Measurements from ENCODE around the gene NPNT. TPM values are rescaled to one million over a fixed set of nuclear protein-coding genes. Genes with fewer than 3 reads are reported as not detected.

The NPNT gene
- total RNA-seq, 4 donors from 2014 or later = 3.8 to 12.4 (median 6.9) TPM

DNA sequence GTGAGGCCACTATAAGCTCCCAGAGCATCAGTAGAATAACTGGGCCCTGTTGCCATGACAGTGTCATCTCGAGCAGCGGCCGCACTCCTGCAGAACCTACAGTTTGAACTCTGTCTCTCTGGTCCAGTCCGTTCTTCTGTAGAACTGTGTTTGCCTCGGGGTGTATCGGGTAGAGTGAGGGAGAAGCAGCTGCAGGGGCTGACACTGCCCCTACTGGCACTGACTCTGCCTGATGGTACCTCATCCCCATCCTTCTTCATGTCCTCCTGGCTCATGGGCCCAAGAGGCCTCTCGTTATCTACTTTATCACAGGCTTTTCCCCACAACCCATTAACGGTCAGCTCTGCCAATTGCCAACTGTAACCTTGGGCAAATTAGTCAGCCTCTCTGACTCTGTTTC is 96.5 kb downstream of the NPNT start:
- intact Hi-C loops (cut with DNase I; ENCODE audit: low total_unique reads) = no loop called here

DNA sequence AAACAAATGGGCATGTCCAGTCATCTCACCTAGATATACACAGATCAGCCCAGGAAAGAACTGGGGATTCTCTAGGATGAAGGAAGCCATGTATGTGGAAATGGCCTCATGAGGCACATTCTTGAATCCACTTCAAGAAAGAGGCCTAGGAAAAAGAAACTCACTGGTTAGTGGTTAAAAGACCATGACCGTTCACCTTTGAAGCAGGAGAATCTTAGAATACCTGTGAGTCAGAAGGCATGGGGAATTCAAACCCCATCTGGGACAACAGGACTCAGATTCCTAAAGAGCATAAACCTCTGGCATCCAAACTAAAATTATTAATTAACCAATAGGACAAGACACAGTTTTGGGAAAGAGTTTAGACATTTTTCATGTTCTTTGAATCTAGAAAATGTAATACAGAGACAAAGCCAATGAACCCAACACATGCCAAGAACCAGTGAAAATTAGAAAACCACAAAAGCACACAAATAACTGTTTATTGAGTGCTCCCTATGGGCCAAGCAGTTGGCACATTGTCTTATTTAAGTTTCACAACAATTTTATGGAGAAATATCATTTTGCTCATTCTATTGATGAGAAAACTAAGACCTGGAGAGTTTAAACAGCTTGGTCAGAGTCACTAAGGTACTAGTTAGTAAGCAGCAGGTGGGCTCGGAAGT is 97.5 kb downstream of the NPNT start:
- no peak for DNase-seq (ENCODE audit: low spot score in 2 of 2)
- intact Hi-C loops (cut with DNase I; ENCODE audit: low total_unique reads) = no loop called here
- no peak for TF ChIP-seq POLR2A (IDR thresholded peaks at IDR 0.05)
- TF ChIP-seq, protein P1, sequence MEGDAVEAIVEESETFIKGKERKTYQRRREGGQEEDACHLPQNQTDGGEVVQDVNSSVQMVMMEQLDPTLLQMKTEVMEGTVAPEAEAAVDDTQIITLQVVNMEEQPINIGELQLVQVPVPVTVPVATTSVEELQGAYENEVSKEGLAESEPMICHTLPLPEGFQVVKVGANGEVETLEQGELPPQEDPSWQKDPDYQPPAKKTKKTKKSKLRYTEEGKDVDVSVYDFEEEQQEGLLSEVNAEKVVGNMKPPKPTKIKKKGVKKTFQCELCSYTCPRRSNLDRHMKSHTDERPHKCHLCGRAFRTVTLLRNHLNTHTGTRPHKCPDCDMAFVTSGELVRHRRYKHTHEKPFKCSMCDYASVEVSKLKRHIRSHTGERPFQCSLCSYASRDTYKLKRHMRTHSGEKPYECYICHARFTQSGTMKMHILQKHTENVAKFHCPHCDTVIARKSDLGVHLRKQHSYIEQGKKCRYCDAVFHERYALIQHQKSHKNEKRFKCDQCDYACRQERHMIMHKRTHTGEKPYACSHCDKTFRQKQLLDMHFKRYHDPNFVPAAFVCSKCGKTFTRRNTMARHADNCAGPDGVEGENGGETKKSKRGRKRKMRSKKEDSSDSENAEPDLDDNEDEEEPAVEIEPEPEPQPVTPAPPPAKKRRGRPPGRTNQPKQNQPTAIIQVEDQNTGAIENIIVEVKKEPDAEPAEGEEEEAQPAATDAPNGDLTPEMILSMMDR (IDR thresholded peaks at IDR 0.05) = no peak
- 75 to 96% methylated on average over 2 of the region's 2 CpGs for WGBS, 2 donors
- no peak overlapping the region for H3K4me3 ChIP-seq (ENCODE audit: low read depth, poor library complexity, severe bottlenecking)

More for the DNA sequence above, 96.5 kb downstream of the NPNT start:
- TF ChIP-seq, protein P1 (IDR thresholded peaks at IDR 0.05) = no peak
- TF ChIP-seq POLR2A (IDR thresholded peaks at IDR 0.05) = no peak
- whole genome bisulfite sequencing, 2 donors = 89 to 91% methylated on average over 8 of the region's 8 CpGs
- DNase-seq (ENCODE audit: low spot score in 2 of 2) = no peak
- H3K4me3 ChIP-seq (ENCODE audit: low read depth, poor library complexity, severe bottlenecking) = no peak overlapping the region

DNA sequence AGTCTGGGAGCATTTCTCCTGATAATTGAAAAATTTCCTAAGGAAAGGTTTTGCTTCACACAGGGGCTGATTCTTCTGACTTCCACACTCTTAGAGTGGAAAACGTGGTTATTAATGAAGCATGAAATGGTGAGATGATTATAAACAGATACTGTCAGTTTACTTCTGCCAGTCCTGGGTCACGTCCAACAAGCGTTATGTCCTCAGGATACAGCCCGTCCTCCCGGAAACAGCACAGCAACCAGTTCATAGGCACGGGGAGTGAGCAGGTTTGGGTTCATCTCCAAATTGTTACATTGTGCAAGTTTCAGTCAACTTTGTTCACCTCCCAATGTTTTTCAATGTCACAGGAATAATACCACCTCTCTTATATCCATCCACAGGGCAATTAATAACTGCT is 98.8 kb downstream of the NPNT start:
- 19 to 33% methylated on average over 6 of the region's 6 CpGs for WGBS, 2 donors
- intact Hi-C loops (cut with DNase I; ENCODE audit: low total_unique reads) = no loop called here
- no peak overlapping the region for H3K4me3 ChIP-seq (ENCODE audit: low read depth, poor library complexity, severe bottlenecking)
- DNase-seq (ENCODE audit: low spot score in 2 of 2) = no peak
- TF ChIP-seq, protein P1 (IDR thresholded peaks at IDR 0.05) = no peak
- TF ChIP-seq POLR2A (IDR thresholded peaks at IDR 0.05) = no peak

DNA sequence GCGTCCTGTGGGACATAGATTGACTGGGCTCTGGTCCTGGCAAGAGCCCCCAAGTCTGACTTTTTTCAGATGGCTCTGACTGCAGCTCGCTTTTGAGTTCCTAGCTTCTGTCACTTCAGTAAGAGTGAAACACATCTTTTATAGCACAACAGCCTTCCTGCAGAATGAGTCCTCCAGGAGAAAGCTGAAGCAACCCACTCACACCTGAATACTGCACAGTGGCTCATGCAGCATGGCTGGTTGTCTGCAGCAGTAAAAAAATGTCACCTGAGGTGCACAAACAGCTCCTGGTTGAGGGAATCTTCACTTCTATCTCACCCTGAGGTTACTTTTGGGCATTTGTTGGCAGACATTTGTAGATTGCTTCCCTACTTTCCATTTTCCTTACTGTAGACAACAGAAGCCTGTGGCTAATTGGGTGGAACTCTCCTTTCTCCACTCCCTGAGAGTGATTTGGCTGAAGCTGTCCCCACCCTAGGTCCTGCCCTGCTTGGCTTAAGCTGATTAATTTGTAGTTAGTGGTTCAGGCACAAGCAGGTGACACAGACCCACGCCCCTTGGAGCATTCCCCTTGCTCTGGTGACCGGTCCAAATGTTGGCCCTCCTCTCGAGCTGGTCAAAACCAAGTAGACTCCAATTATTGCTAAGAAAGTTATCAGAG is 99.7 kb downstream of the NPNT start:
- no peak for TF ChIP-seq POLR2A (IDR thresholded peaks at IDR 0.05)
- TF ChIP-seq, protein P1 (IDR thresholded peaks at IDR 0.05) = no peak
- H3K4me3 ChIP-seq (ENCODE audit: low read depth, poor library complexity, severe bottlenecking) = no peak overlapping the region
- 72 to 73% methylated on average over 5 of the region's 5 CpGs for WGBS, 2 donors
- DNase-seq (ENCODE audit: low spot score in 2 of 2) = no peak
- intact Hi-C loops (cut with DNase I; ENCODE audit: low total_unique reads) = no loop called here

DNA sequence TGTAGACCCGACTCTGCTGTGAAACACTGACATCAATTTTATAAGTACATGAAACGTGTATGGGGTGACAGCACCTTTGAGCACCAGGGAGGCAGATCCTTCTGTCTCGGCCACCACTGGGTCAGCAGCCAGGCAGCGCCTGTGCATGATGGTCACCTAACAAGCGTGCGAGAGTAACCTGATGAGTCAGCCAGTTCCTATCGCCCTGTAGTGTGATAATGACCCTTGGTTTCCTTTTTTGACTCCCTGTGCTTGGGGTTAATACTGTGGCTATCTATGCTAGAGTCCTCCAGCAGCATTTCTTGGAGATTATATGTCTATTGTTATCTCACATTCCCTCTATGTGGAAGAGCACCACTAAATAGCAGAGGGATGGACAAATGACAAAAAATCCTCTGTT is 101.6 kb downstream of the NPNT start:
- WGBS, 2 donors = 85 to 91% methylated on average over 7 of the region's 7 CpGs
- intact Hi-C loops (cut with DNase I; ENCODE audit: low total_unique reads) = no loop called here
- no peak for DNase-seq (ENCODE audit: low spot score in 2 of 2)
- TF ChIP-seq, protein P1 (IDR thresholded peaks at IDR 0.05) = no peak
- TF ChIP-seq POLR2A (IDR thresholded peaks at IDR 0.05) = no peak
- H3K4me3 ChIP-seq (ENCODE audit: low read depth, poor library complexity, severe bottlenecking) = no peak overlapping the region

Measured in lower leg skin (tissue), 4 donors.